Endothelial cell of umbilical vein (primary cell): ENCODE measurements around the gene LCE2A. TPM values are rescaled to one million over a fixed set of nuclear protein-coding genes. Genes with fewer than 3 reads are reported as not detected.

Experiments
- BruUV-seq: library from RNA; stranded (reverse); fragments of 400-500 nt; replicated peaks from 2 replicates; lab custom pipeline; 2021; lab: Mats Ljungman, UMichigan
- CTCF ChIA-PET: fragments of 300-600, 350-600 bp; sonication (Branson Sonifier 250); formaldehyde crosslinking; loops from one replicate; lab custom pipeline; 2021; ENCODE audit warnings: antibody characterized with exemption, inconsistent platforms; lab: Charles Lee
- POLR2A ChIA-PET: fragments of 300-600, 350-600 bp; sonication (Branson Sonifier 250); formaldehyde crosslinking; loops from one replicate; lab custom pipeline; 2021; ENCODE audit warnings: antibody characterized with exemption, inconsistent platforms; lab: Charles Lee
- DNase-seq: peaks from one replicate; pipeline ENCODE4 v3.0.0-alpha.2; 2011; ENCODE audit warnings: low read depth, low spot score
- FAIRE-seq: peaks from 2 replicates; lab custom pipeline; 2011; peaks lifted over from hg19 to GRCh38; lab: Jason Lieb, UNC
- H2AFZ ChIP-seq: 2 replicates; pipeline ENCODE4 v1.6.0; 2012; ENCODE audit warnings: low read depth, low read length, control low read depth, inconsistent platforms
- H3K27ac ChIP-seq: 2 replicates; pipeline ENCODE4 v1.5.1; 2011; ENCODE audit warnings: low read depth, mild to moderate bottlenecking, control low read depth, low read length, moderate library complexity; ENCODE audit not compliant: insufficient read depth
- H3K27me3 ChIP-seq, 2 experiments: 2 replicates each; pipeline versions ENCODE4 v1.6.0 to v1.6.1; 2011; ENCODE audit warnings: low read length in 2 of 2, mixed read lengths in 1 of 2; ENCODE audit not compliant: control insufficient read depth in 2 of 2, insufficient read depth in 2 of 2
- H3K36me3 ChIP-seq, 2 experiments: 2 replicates in 1 of 2; 3 replicates in 1 of 2; pipeline ENCODE4 v1.5.1; 2011; ENCODE audit warnings: low read length in 2 of 2, mild to moderate bottlenecking in 1 of 2, moderate library complexity in 1 of 2; ENCODE audit not compliant: control insufficient read depth in 2 of 2, insufficient read depth in 2 of 2; ENCODE audit errors: extremely low read depth in 1 of 2
- H3K4me1 ChIP-seq: 3 replicates; pipeline ENCODE4 v1.5.1; 2011; ENCODE audit warnings: mild to moderate bottlenecking, low read length; ENCODE audit not compliant: control insufficient read depth, insufficient read depth; ENCODE audit errors: extremely low read depth
- H3K4me2 ChIP-seq: 2 replicates; pipeline ENCODE4 v1.6.1; 2011; ENCODE audit warnings: low read length, control low read depth, mixed read lengths; ENCODE audit not compliant: insufficient read depth
- H3K4me3 ChIP-seq, 3 experiments: fragments of 200-600 bp in 1 of 3; sonication (generic), shearing (Covaris generic) in 1 of 3; replicated peaks in 1 of 3; 2 replicates each; pipeline ENCODE4 v1.5.1; 2011 to 2016; ENCODE audit warnings: control low read depth in 3 of 3, low read length in 3 of 3, mild to moderate bottlenecking in 2 of 3, inconsistent platforms in 1 of 3, low read depth in 1 of 3, moderate library complexity in 1 of 3; ENCODE audit not compliant: insufficient read depth in 1 of 3
- H3K79me2 ChIP-seq: 2 replicates; pipeline ENCODE4 v1.6.0; 2012; ENCODE audit warnings: low read length, inconsistent platforms; ENCODE audit not compliant: control insufficient read depth, insufficient read depth
- H3K9ac ChIP-seq: replicated peaks from 2 replicates; pipeline ENCODE3; 2011; ENCODE audit warnings: low read length, control low read depth; ENCODE audit not compliant: insufficient read depth; ENCODE audit errors: extremely low read depth
- H3K9me1 ChIP-seq: replicated peaks from 3 replicates; pipeline ENCODE4 v1.6.0; 2011; ENCODE audit warnings: mild to moderate bottlenecking, low read length; ENCODE audit not compliant: control insufficient read depth, insufficient read depth; ENCODE audit errors: extremely low read depth
- H3K9me3 ChIP-seq: replicated peaks from 2 replicates; pipeline ENCODE4 v1.5.1; 2012; ENCODE audit warnings: low read length, inconsistent platforms; ENCODE audit not compliant: control insufficient read depth, insufficient read depth
- H4K20me1 ChIP-seq: replicated peaks from 2 replicates; pipeline ENCODE3; 2011; ENCODE audit warnings: mild to moderate bottlenecking, low read length; ENCODE audit not compliant: control insufficient read depth, insufficient read depth; ENCODE audit errors: extremely low read depth
- CTCF ChIP-seq, 2 donors: IDR thresholded peaks; 1 replicate in 1 of 2; 2 replicates in 1 of 2; pipeline ENCODE4 v1.5.1; 2011; ENCODE audit warnings: low read length in 2 of 2, mild to moderate bottlenecking in 2 of 2, moderate library complexity in 2 of 2, control low read depth in 1 of 2, inconsistent platforms in 1 of 2, low read depth in 1 of 2; ENCODE audit not compliant: insufficient read depth in 1 of 2; ENCODE audit errors: extremely low read depth in 1 of 2
- EZH2 ChIP-seq: IDR thresholded peaks from 2 replicates; pipeline ENCODE4 v1.6.1; 2012; ENCODE audit warnings: borderline replicate concordance, low read depth, mild to moderate bottlenecking, moderate library complexity, low read length, inconsistent platforms; ENCODE audit not compliant: severe bottlenecking
- FOS ChIP-seq: IDR thresholded peaks from 2 replicates; pipeline ENCODE4 v1.6.1; 2011; ENCODE audit warnings: mild to moderate bottlenecking, low read length, moderate library complexity, borderline replicate concordance; ENCODE audit not compliant: insufficient read depth
- GATA2 ChIP-seq: IDR thresholded peaks from 2 replicates; pipeline ENCODE4 v1.7.0; 2011; ENCODE audit warnings: low read depth, mild to moderate bottlenecking, moderate library complexity, mixed read lengths, low read length; ENCODE audit not compliant: insufficient read length, insufficient read depth
- MAX ChIP-seq: IDR thresholded peaks from 2 replicates; pipeline ENCODE4 v1.6.1; 2011; ENCODE audit not compliant: insufficient read depth, insufficient read length
- MYC ChIP-seq: IDR thresholded peaks from one replicate; pipeline ENCODE4 v1.6.1; 2011; ENCODE audit warnings: mild to moderate bottlenecking, low read depth, low read length
- POLR2A ChIP-seq: IDR thresholded peaks from 2 replicates; pipeline ENCODE4 v1.6.1; 2012; ENCODE audit warnings: low read depth, mild to moderate bottlenecking, control low read depth, low read length
- POLR2AphosphoS5 ChIP-seq: IDR thresholded peaks from 2 replicates; pipeline ENCODE4 v1.6.1; 2012; ENCODE audit warnings: low read depth, mild to moderate bottlenecking, control low read depth, low read length, moderate library complexity; ENCODE audit not compliant: insufficient read depth
- dilution Hi-C: fragments of 300-500 bp; cut with MboI; formaldehyde crosslinking; loops from one replicate; pipeline ENCODE4 v1.15.0; 2019; ENCODE audit warnings: low sequenced_read_pairs; ENCODE audit not compliant: extremely low pct_ligation_motif_present
- intact Hi-C: fragments of 100-400 bp; cut with micrococcal nuclease; formaldehyde crosslinking; loops from one replicate; pipeline ENCODE4 v1.10.0; 2022
- polyA plus RNA-seq, 4 experiments: library from polyadenylated mRNA; depleted of rRNA in 3 of 4; stranded (reverse) in 3 of 4; unstranded in 1 of 4; fragments of >200 nt; gene quantifications; 2 replicates each; pipeline versions ENCODE4 v1.2.1 to v1.2.3, GENCODE V29; 2011 to 2012; ENCODE audit warnings: missing spikeins in 1 of 4
- total RNA-seq: library from RNA; stranded (reverse); gene quantifications from 2 replicates; pipeline ENCODE4 v1.2.3, GENCODE V29; 2021

LCE2A gene
- total and polyA plus RNA-seq, 2 donors (not counting 3 experiments of a cell fraction or from before 2014, with no cell fraction given), result not detected

- H3K9me3 ChIP-seq, result no peaks in the 10 kb centered on the region
- no peak overlapping the region for H3K4me2 ChIP-seq
- intact Hi-C loops, result no loop called here
- no peaks in the 10 kb centered on the region for H3K27me3 ChIP-seq
- H3K9me1 ChIP-seq, result no peaks in the 10 kb centered on the region
- H3K36me3 ChIP-seq, result no peaks in the 10 kb centered on the region
- DNase-seq (no peak), FAIRE-seq (no peak)
- no peaks in the 10 kb centered on the region for H3K79me2 ChIP-seq
- no peak overlapping the region for H3K9ac ChIP-seq
- BruUV-seq, result no TSS peak
- no peak overlapping the region for H3K27ac ChIP-seq
- H3K4me1 ChIP-seq, result no peaks in the 10 kb centered on the region
- no peak overlapping the region for H3K4me3 ChIP-seq
- H4K20me1 ChIP-seq, result no peaks in the 10 kb centered on the region
- no peak overlapping the region for H2AFZ ChIP-seq
- dilution Hi-C loops, result no loop called here
- TF ChIP-seq POLR2A (no peak), CTCF (IDR thresholded peaks at IDR 0.05; ENCODE audit: extremely low read depth in 1 of 2, insufficient read depth in 1 of 2, low read depth in 1 of 2, low read length in 2 of 2) (no peak), EZH2 (no peak), GATA2 (no peak), MAX (no peak), FOS (no peak), MYC (no peak), POLR2AphosphoS5 (no peak)
- POLR2A ChIA-PET, result no interaction called here
- CTCF ChIA-PET, result no interaction called here
These were observed 16.5 kb upstream of the LCE2A start for GRCh38 chr1:152681616-152682015.
